HepG2 (cell line): ENCODE measurements around the gene RTEL1. TPM values are rescaled to one million over a fixed set of nuclear protein-coding genes. Genes with fewer than 3 reads are reported as not detected.

Experiments used
- ATAC-seq: fragments of 200-7000 bp; cut with Tn5 transposase; 3 replicates; pipeline ENCODE4 v1.9.1; 2020; ENCODE audit warnings: mild to moderate bottlenecking, moderate library complexity
- BruUV-seq: library from RNA; stranded (reverse); fragments of 400-500 nt; replicated peaks from 2 replicates; lab custom pipeline; 2021; lab: Mats Ljungman, UMichigan
- CTCF ChIA-PET: fragments of 300-600 bp; formaldehyde crosslinking; extraction: SDS; loops from one replicate; lab custom pipeline; 2021; ENCODE audit warnings: low total read pairs, inconsistent platforms, low intra/inter-chr PET ratio; lab: Yijun Ruan, JAX
- POLR2A ChIA-PET: fragments of 350-600 bp; sonication (Branson Sonifier 250); formaldehyde crosslinking; loops from one replicate; lab custom pipeline; 2020; ENCODE audit warnings: antibody characterized with exemption, inconsistent platforms; lab: Yijun Ruan, JAX
- DNase-seq: peaks from one replicate; pipeline ENCODE4 v3.0.0-alpha.2; 2015; ENCODE audit warnings: low spot score
- FAIRE-seq: peaks from 3 replicates; lab custom pipeline; 2011; peaks lifted over from hg19 to GRCh38; lab: Jason Lieb, UNC
- H2AFZ ChIP-seq: one replicate; pipeline ENCODE4 v1.6.1; 2011; ENCODE audit warnings: low read length, inconsistent platforms
- H3K27ac ChIP-seq: fragments of 300-600 bp; 3 replicates; pipeline ENCODE4 v1.8.0; 2011; ENCODE audit warnings: mixed run types, mild to moderate bottlenecking, mixed read lengths, low read length, inconsistent platforms; ENCODE audit not compliant: insufficient read depth; ENCODE audit errors: extremely low read length
- H3K27me3 ChIP-seq, 2 experiments: fragments of 200-600 bp in 1 of 2; 2 replicates in 1 of 2; 3 replicates in 1 of 2; pipeline versions ENCODE4 v1.6.0 to v1.8.0; 2011; ENCODE audit warnings: low read length in 2 of 2, mild to moderate bottlenecking in 2 of 2, moderate library complexity in 2 of 2, inconsistent platforms in 1 of 2; ENCODE audit not compliant: insufficient read depth in 2 of 2, control insufficient read depth in 1 of 2
- H3K36me3 ChIP-seq, 2 experiments: fragments of 200-600 bp in 1 of 2; replicated peaks in 1 of 2; 2 replicates in 1 of 2; 3 replicates in 1 of 2; pipeline versions ENCODE4 v1.5.1 to v1.8.0; 2011; ENCODE audit warnings: low read length in 2 of 2, inconsistent platforms in 1 of 2; ENCODE audit not compliant: insufficient read depth in 2 of 2, control insufficient read depth in 1 of 2
- H3K4me1 ChIP-seq: 2 replicates; pipeline ENCODE4 v1.5.1; 2012; ENCODE audit warnings: low read length, inconsistent platforms; ENCODE audit not compliant: insufficient read depth
- H3K4me2 ChIP-seq: 2 replicates; pipeline ENCODE4 v1.6.0; 2011; ENCODE audit warnings: low read depth, low read length, inconsistent platforms
- H3K4me3 ChIP-seq, 3 experiments: fragments of 200-600 bp in 1 of 3; sonication (generic), shearing (Covaris generic) in 1 of 3; replicated peaks in 1 of 3; 2 replicates each; pipeline ENCODE4 v1.5.1; 2011 to 2016; ENCODE audit warnings: low read length in 3 of 3, inconsistent platforms in 2 of 3, low read depth in 2 of 3, mild to moderate bottlenecking in 2 of 3, control low read depth in 1 of 3, mixed read lengths in 1 of 3; ENCODE audit not compliant: insufficient read depth in 1 of 3
- H3K79me2 ChIP-seq: one replicate; pipeline ENCODE4 v1.6.1; 2011; ENCODE audit warnings: low read length, inconsistent platforms; ENCODE audit not compliant: insufficient read depth
- H3K9ac ChIP-seq: 2 replicates; pipeline ENCODE4 v1.6.0; 2011; ENCODE audit warnings: mild to moderate bottlenecking, low read depth, low read length, inconsistent platforms; ENCODE audit not compliant: insufficient read depth
- H3K9me3 ChIP-seq: 2 replicates; pipeline ENCODE4 v1.5.1; 2012; ENCODE audit warnings: mild to moderate bottlenecking, low read length
- H4K20me1 ChIP-seq: 2 replicates; pipeline ENCODE4 v1.6.0; 2011; ENCODE audit warnings: inconsistent platforms, mild to moderate bottlenecking, low read length, moderate library complexity; ENCODE audit not compliant: insufficient read depth
- AGO1 ChIP-seq: fragments of 200-400 bp; formaldehyde crosslinking; IDR thresholded peaks from 2 replicates; pipeline ENCODE4 v1.6.1; 2017; ENCODE audit warnings: mild to moderate bottlenecking, low read depth, low read length, moderate library complexity; ENCODE audit not compliant: poor library complexity, severe bottlenecking
- HNRNPLL ChIP-seq: fragments of 200-400 bp; formaldehyde crosslinking; IDR thresholded peaks from 2 replicates; pipeline ENCODE4 v1.6.1; 2017; ENCODE audit warnings: mild to moderate bottlenecking, low read depth, low read length; ENCODE audit not compliant: poor library complexity, severe bottlenecking
- SSRP1 ChIP-seq: IDR thresholded peaks from 2 replicates; pipeline ENCODE4 v1.6.1; 2016; ENCODE audit warnings: control low read depth
- ZNF263 ChIP-seq: sonication (generic); formaldehyde crosslinking; IDR thresholded peaks from 2 replicates; pipeline ENCODE4 v1.4.0; 2020; ENCODE audit warnings: missing genetic modification reagents
- ZNF318 ChIP-seq: sonication (generic); formaldehyde crosslinking; IDR thresholded peaks from 2 replicates; pipeline ENCODE4 v1.4.0; 2020; ENCODE audit warnings: mild to moderate bottlenecking, missing genetic modification reagents
- ZNF646 ChIP-seq: sonication (generic); formaldehyde crosslinking; IDR thresholded peaks from 2 replicates; pipeline ENCODE4 v1.9.0; 2021; ENCODE audit warnings: mild to moderate bottlenecking, missing genetic modification reagents
- WGBS: methylation state at CpG from one replicate; pipeline ENCODE4 v1.1.6; 2017; ENCODE audit warnings: low lambda C conversion rate; 5-methylcytosine and 5-hydroxymethylcytosine counted together
- in situ Hi-C: cut with HindIII; loops from 2 replicates; pipeline ENCODE4 v1.10.0; 2017; ENCODE audit warnings: low pct_unique_long_range_greater_than_20kb; ENCODE audit not compliant: extremely low pct_ligation_motif_present
- intact Hi-C: fragments of 100-400 bp; cut with micrococcal nuclease; formaldehyde crosslinking; loops from one replicate; pipeline ENCODE4 v1.10.0; 2022; ENCODE audit not compliant: unreplicated experiment
- polyA plus RNA-seq, 8 experiments: library from polyadenylated mRNA; depleted of rRNA in 3 of 8; stranded (reverse) in 7 of 8; unstranded in 1 of 8; fragments of >200 nt; fragmentation: Illumina TruSeq in 4 of 8; extraction: Trizol in 4 of 8; gene quantifications; 2 replicates each; pipeline versions ENCODE4 v1.2.1 to v1.2.3, GENCODE V29; 2011 to 2016; ENCODE audit warnings: low read depth in 4 of 8, missing spikeins in 1 of 8, mixed read lengths in 1 of 8; ENCODE audit not compliant: insufficient read depth in 1 of 8
- total RNA-seq, 5 experiments: library from RNA; depleted of rRNA; stranded (reverse); fragments of >200 nt; fragmentation: Illumina TruSeq; extraction: Trizol; gene quantifications; 2 replicates each; pipeline ENCODE4 v1.2.3, GENCODE V29; 2016; ENCODE audit warnings: low read depth in 1 of 5

RTEL1 gene
- total and polyA plus RNA-seq, 2 of the 13 experiments (the other 11 are each of a cell fraction or from before 2014, with no cell fraction given) = 21.8 to 36.4 TPM

GRCh38 chr20:63679799-63680305 is 21.7 kb downstream of the RTEL1 start:
- Histone ChIP-seq H4K20me1 (no peaks in the 10 kb centered on the region), H3K4me1 (peaks cover 10% of the 10 kb centered on the region), H3K4me3 (no peak overlapping the region), H3K9ac (no peak overlapping the region), H3K79me2 (no peaks in the 10 kb centered on the region), H3K36me3 (peaks cover 18 to 19% of the 10 kb centered on the region in 2 experiments; a peak in 4 of 5 replicates), H3K4me2 (no peak overlapping the region), H3K27ac (no peak overlapping the region), H3K9me3 (no peaks in the 10 kb centered on the region), H2AFZ (no peak overlapping the region), H3K27me3 (no peaks in the 10 kb centered on the region)
- intact Hi-C loops = no loop called here
- ChIA-PET POLR2A (no interaction called here), CTCF (no interaction called here)
- ATAC-seq (no peak), DNase-seq (no peak), FAIRE-seq (no peak)
- WGBS = 98% methylated on average over 18 of the region's 19 CpGs
- BruUV-seq = no TSS peak
- in situ Hi-C loops = no loop called here
- TF ChIP-seq ZNF318 (CRISPR knock-in tag) (no peak), HNRNPLL (peak; percentile 21), ZNF646 (CRISPR knock-in tag) (no peak), AGO1 (peak; percentile 32), ZNF263 (no peak), SSRP1 (no peak)
